ENCODE measurements around the gene POU2AF1. TPM values are rescaled to one million over a fixed set of nuclear protein-coding genes. Genes with fewer than 3 reads are reported as not detected.

The POU2AF1 gene, protein sequence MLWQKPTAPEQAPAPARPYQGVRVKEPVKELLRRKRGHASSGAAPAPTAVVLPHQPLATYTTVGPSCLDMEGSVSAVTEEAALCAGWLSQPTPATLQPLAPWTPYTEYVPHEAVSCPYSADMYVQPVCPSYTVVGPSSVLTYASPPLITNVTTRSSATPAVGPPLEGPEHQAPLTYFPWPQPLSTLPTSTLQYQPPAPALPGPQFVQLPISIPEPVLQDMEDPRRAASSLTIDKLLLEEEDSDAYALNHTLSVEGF
- polyA plus RNA-seq (2011; rRNA removed) (not detected in 2 replicates), polyA plus RNA-seq (2017; fragmentation: RNase III; extraction: RNeasy Plus Mini Kit Qiagen cat#74134 plus additional on column Dnase treatment) (not detected in 3 replicates), polyA minus RNA-seq (2011; rRNA and poly(A)+ RNA removed) (not detected in 2 replicates)
- not detected in 2 replicates for polyA plus RNA-seq (2012; cell fraction: cytosol; rRNA removed)
- 0.13 TPM in 1 of 2 replicates, not detected in the other for polyA plus RNA-seq (2012; cell fraction: nucleus; rRNA removed)

DNA sequence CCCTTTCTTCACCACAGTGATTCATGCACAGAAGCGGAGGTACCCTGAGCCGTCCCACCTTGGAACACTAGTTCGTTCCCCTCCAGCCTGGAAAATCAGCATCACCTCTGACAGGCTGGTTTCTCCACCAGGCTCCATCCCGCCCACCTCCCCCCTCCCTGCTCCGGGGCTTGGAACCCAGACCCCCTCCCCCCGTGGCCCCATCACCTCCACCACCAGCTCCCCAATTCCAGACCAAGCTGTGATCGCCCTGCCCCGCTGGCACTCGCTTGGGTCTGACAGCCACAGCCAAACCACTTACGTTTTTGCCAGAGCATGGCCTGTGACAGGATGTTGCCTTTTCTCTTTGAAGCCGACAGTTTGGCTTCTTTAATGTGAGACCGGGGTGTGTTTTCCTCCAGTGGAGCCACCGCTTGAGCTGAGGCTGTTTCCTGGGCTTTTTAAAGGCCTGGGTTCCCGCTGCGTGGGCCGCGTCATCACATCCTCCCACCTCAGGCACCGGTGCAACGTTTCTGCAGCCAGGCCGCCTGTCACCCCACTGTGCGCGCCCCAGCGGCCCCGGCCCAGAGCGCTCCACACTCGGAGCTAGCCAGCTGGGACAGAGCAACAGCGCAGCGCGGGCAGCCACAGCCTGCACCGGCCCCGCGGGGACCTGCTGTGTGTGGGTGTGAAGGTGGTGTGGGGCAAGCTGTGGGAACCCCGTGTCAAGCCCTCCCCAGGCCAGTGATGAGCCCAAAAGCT, at the start of gene POU2AF1:
POU2AF1 (minus strand) TSS at position 415 of the 741 bp plus-strand sequence; CDS start at position 317, 98 bp downstream.
- ChIA-PET POLR2A (no interaction called here), CTCF (no interaction called here)
- WGBS (ENCODE audit: missing lambda C conversion rate) = no CpG with 5 or more reads among the region's 33 CpGs

DNA sequence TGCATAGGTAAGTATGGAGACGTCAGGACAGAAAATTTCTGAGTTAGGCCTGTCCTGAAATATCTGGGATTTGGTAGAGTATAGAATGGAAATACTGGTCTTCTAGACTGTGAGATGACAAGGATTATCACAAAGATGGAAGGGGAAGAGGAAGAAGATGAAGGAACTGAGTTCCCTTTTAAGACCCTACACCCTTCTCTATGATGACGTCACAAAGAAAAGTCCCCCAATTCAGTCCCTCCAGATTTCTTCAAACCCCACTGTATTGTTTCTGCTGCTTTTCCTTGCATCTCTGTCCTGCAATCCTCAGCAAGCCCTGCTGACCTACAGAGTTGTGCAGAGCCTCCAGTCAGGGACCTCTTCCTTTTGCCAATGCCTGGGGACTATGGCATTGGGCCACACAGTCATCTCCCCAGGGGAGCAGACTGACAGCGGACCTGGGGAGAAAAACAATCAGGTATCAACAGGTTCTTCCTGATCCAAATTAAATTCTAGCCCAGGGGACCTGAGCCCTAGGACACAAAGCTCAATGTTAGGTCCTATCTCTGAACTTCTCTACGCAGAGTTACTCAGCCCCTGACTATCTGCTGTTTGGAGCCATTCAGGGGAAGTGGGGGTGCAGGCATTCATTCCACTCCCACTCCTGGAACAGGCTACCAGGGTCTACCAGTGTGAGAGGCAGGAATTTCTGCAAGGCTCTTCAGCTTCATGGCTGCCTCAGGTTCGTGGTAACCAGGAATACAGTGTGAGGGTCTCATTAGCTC, 49.2 kb upstream of the POU2AF1 start:
- 72% methylated on average over 5 of the region's 5 CpGs for WGBS (ENCODE audit: missing lambda C conversion rate)
- Histone ChIP-seq H3K4me3 (no peak overlapping the region), H3K4me1 (no peaks in the 10 kb centered on the region), H3K27ac (no peak overlapping the region), H3K4me2 (no peak overlapping the region), H3K9me3 (no peaks in the 10 kb centered on the region)
- ChIA-PET POLR2A (no interaction called here), CTCF (interaction anchor here (1.2 to 7.6 kb wide), 9 partner anchors 10 to 150 kb away, joined by 3 to 52 read pairs (median 10); partner anchors contain the start of gene POU2AF3)
- ATAC-seq = no peak
- DNase-seq (ENCODE audit: low read depth in 1 of 2, low spot score in 1 of 2) = no peak
- TF ChIP-seq FOSB (CRISPR knock-in tag; IDR thresholded peaks at IDR 0.05) (no peak), KDM5A (IDR thresholded peaks at IDR 0.05) (no peak), EHF (CRISPR knock-in tag; IDR thresholded peaks at IDR 0.05) (no peak), PHF8 (IDR thresholded peaks at IDR 0.05; ENCODE audit: borderline replicate concordance, low read depth) (no peak), FOXS1 (CRISPR knock-in tag; IDR thresholded peaks at IDR 0.05) (no peak), NPAS2 (CRISPR knock-in tag; IDR thresholded peaks at IDR 0.05; ENCODE audit: borderline replicate concordance) (no peak), HOXA7 (CRISPR knock-in tag; IDR thresholded peaks at IDR 0.05) (no peak), HOXB5 (CRISPR knock-in tag; IDR thresholded peaks at IDR 0.05) (no peak), MAFK (IDR thresholded peaks at IDR 0.05; ENCODE audit: partially characterized antibody) (no peak), NFE2L2 (conservative IDR thresholded peaks at IDR 0.05; ENCODE audit: low read length) (no peak), NR3C1 (IDR thresholded peaks at IDR 0.05) (no peak), JUNB (IDR thresholded peaks at IDR 0.05) (no peak), ZNF302 (CRISPR knock-in tag; IDR thresholded peaks at IDR 0.05) (no peak)
- TF ChIP-seq, protein P1, sequence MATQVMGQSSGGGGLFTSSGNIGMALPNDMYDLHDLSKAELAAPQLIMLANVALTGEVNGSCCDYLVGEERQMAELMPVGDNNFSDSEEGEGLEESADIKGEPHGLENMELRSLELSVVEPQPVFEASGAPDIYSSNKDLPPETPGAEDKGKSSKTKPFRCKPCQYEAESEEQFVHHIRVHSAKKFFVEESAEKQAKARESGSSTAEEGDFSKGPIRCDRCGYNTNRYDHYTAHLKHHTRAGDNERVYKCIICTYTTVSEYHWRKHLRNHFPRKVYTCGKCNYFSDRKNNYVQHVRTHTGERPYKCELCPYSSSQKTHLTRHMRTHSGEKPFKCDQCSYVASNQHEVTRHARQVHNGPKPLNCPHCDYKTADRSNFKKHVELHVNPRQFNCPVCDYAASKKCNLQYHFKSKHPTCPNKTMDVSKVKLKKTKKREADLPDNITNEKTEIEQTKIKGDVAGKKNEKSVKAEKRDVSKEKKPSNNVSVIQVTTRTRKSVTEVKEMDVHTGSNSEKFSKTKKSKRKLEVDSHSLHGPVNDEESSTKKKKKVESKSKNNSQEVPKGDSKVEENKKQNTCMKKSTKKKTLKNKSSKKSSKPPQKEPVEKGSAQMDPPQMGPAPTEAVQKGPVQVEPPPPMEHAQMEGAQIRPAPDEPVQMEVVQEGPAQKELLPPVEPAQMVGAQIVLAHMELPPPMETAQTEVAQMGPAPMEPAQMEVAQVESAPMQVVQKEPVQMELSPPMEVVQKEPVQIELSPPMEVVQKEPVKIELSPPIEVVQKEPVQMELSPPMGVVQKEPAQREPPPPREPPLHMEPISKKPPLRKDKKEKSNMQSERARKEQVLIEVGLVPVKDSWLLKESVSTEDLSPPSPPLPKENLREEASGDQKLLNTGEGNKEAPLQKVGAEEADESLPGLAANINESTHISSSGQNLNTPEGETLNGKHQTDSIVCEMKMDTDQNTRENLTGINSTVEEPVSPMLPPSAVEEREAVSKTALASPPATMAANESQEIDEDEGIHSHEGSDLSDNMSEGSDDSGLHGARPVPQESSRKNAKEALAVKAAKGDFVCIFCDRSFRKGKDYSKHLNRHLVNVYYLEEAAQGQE (IDR thresholded peaks at IDR 0.05) = no peak
- TF ChIP-seq, protein P2, sequence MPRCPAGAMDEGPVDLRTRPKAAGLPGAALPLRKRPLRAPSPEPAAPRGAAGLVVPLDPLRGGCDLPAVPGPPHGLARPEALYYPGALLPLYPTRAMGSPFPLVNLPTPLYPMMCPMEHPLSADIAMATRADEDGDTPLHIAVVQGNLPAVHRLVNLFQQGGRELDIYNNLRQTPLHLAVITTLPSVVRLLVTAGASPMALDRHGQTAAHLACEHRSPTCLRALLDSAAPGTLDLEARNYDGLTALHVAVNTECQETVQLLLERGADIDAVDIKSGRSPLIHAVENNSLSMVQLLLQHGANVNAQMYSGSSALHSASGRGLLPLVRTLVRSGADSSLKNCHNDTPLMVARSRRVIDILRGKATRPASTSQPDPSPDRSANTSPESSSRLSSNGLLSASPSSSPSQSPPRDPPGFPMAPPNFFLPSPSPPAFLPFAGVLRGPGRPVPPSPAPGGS (IDR thresholded peaks at IDR 0.05) = no peak
- TF ChIP-seq, protein P3, sequence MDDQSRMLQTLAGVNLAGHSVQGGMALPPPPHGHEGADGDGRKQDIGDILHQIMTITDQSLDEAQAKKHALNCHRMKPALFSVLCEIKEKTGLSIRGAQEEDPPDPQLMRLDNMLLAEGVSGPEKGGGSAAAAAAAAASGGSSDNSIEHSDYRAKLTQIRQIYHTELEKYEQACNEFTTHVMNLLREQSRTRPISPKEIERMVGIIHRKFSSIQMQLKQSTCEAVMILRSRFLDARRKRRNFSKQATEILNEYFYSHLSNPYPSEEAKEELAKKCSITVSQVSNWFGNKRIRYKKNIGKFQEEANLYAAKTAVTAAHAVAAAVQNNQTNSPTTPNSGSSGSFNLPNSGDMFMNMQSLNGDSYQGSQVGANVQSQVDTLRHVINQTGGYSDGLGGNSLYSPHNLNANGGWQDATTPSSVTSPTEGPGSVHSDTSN (IDR thresholded peaks at IDR 0.05) = no peak
- TF ChIP-seq, protein P4, sequence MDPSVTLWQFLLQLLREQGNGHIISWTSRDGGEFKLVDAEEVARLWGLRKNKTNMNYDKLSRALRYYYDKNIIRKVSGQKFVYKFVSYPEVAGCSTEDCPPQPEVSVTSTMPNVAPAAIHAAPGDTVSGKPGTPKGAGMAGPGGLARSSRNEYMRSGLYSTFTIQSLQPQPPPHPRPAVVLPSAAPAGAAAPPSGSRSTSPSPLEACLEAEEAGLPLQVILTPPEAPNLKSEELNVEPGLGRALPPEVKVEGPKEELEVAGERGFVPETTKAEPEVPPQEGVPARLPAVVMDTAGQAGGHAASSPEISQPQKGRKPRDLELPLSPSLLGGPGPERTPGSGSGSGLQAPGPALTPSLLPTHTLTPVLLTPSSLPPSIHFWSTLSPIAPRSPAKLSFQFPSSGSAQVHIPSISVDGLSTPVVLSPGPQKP (IDR thresholded peaks at IDR 0.05; ENCODE audit: low read depth, low read length) = no peak
- no peak for FAIRE-seq

More for the DNA sequence above, at the start of gene POU2AF1:
- Histone ChIP-seq H3K27ac (no peak within 1 kb of the TSS), H3K9me3 (no peaks in the 10 kb centered on the region), H3K4me1 (no peaks in the 10 kb centered on the region), H3K4me3 (no peak within 1 kb of the TSS), H3K4me2 (no peak within 1 kb of the TSS)
- TF ChIP-seq HOXB5 (CRISPR knock-in tag; IDR thresholded peaks at IDR 0.05) (no peak), GATA3 (IDR thresholded peaks at IDR 0.05; ENCODE audit: borderline replicate concordance) (no peak)
- TF ChIP-seq, protein P5, sequence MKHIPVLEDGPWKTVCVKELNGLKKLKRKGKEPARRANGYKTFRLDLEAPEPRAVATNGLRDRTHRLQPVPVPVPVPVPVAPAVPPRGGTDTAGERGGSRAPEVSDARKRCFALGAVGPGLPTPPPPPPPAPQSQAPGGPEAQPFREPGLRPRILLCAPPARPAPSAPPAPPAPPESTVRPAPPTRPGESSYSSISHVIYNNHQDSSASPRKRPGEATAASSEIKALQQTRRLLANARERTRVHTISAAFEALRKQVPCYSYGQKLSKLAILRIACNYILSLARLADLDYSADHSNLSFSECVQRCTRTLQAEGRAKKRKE (CRISPR knock-in tag; IDR thresholded peaks at IDR 0.05; ENCODE audit: low read depth) = no peak
- DNase-seq (ENCODE audit: low read depth in 1 of 2, low spot score in 1 of 2) = no peak
- ATAC-seq = no peak
- no peak for FAIRE-seq
